Right cardiac atrium (tissue), 5 donors: ENCODE measurements around the gene HEY2. TPM values are rescaled to one million over a fixed set of nuclear protein-coding genes. Genes with fewer than 3 reads are reported as not detected.
"Not testable (repeated sequence)": the region's sequence is repeated elsewhere in the genome, so short reads cannot be mapped to it uniquely, and the experiment has no call there.

Experiments used
- ATAC-seq, 2 donors: fragments of 200-7000 bp; cut with Tn5 transposase; one replicate each; pipeline versions ENCODE4 v1.8.0 to v1.9.1; 2020; ENCODE audit warnings: moderate library complexity in 2 of 2, mild to moderate bottlenecking in 1 of 2
- DNase-seq, 3 donors: peaks; one replicate each; pipeline ENCODE4 v3.0.0-alpha.2; 2020
- H3K27ac ChIP-seq: one replicate; pipeline ENCODE4 v1.5.1; 2013; ENCODE audit warnings: mild to moderate bottlenecking, low read length, control low read depth, moderate library complexity
- H3K27me3 ChIP-seq: one replicate; pipeline ENCODE4 v1.6.1; 2013; ENCODE audit not compliant: control insufficient read depth, insufficient read depth
- H3K4me1 ChIP-seq: one replicate; pipeline ENCODE4 v1.6.1; 2013; ENCODE audit warnings: low read length; ENCODE audit not compliant: control insufficient read depth, insufficient read depth
- H3K4me3 ChIP-seq: one replicate; pipeline ENCODE4 v1.5.1; 2013; ENCODE audit warnings: low read length, control low read depth
- H3K9me3 ChIP-seq: one replicate; pipeline ENCODE4 v1.6.1; 2013; ENCODE audit warnings: low read length; ENCODE audit not compliant: control insufficient read depth
- WGBS: extraction: QIAGEN DNeasy Blood & Tissue Kit; methylation state at CpG from one replicate; pipeline ENCODE4 v1.1.7; 2013; 5-methylcytosine and 5-hydroxymethylcytosine counted together
- intact Hi-C, 4 donors: fragments of 100-400 bp; cut with DNase I; formaldehyde crosslinking; loops; one replicate each; pipeline versions ENCODE4 v1.11.0 to v1.14.0; 2022 to 2023
- polyA plus RNA-seq: library from polyadenylated mRNA; stranded (reverse); fragments of 200-250 nt; gene quantifications from one replicate; pipeline ENCODE4 v1.2.3, GENCODE V29; 2013
- total RNA-seq, 4 donors: library from RNA; stranded (reverse); fragmentation: NEBNext Ultra II Directional; extraction: Animal tissue kit (Norgen Biotek cat#: 25700); gene quantifications; one replicate each; pipeline ENCODE4 v1.2.1, GENCODE V29; 2021
- donor health status: healthy with polysubstance abuse.
- donor health status: DM: no; HTN: yes; CAD: no.
- donor health status: DM: no; HTN: no; CAD: no.
- donor health status: DM: no; HTN: yes; CAD: no; lungs with severe emphysema.
- donor health status: DM: yes; HTN: yes; CAD: no.

Gene HEY2
- total and polyA plus RNA-seq, 5 donors: 2.6 to 6.0 (median 3.1) TPM

GRCh38 chr6:125797120-125797885 is 47.9 kb downstream of the HEY2 start:
- no peak for ATAC-seq
- Histone ChIP-seq H3K27ac (no peak overlapping the region), H3K4me3 (no peak overlapping the region), H3K27me3 (no peaks in the 10 kb centered on the region), H3K4me1 (peaks cover 4% of the 10 kb centered on the region), H3K9me3 (no peaks in the 10 kb centered on the region)
- intact Hi-C loops: loop anchor here in 1 of 4 donors (10.0 kb wide), 1 partner anchor 47 kb away; no protein-coding TSS in a partner anchor
- WGBS: 92% methylated on average over 3 of the region's 3 CpGs
- no peak for DNase-seq

GRCh38 chr6:125797886-125798444 is 48.5 kb downstream of the HEY2 start:
- 68% methylated on average over 3 of the region's 3 CpGs for WGBS
- DNase-seq (no peak), ATAC-seq (no peak)
- intact Hi-C loops: loop anchor here in 1 of 4 donors (10.0 kb wide), 1 partner anchor 47 kb away; no protein-coding TSS in a partner anchor
- peaks cover 5% of the 10 kb centered on the region for H3K4me1 ChIP-seq
- no peaks in the 10 kb centered on the region for H3K27me3 ChIP-seq
- H3K27ac ChIP-seq: no peak overlapping the region
- no peaks in the 10 kb centered on the region for H3K9me3 ChIP-seq
- H3K4me3 ChIP-seq: no peak overlapping the region

DNA sequence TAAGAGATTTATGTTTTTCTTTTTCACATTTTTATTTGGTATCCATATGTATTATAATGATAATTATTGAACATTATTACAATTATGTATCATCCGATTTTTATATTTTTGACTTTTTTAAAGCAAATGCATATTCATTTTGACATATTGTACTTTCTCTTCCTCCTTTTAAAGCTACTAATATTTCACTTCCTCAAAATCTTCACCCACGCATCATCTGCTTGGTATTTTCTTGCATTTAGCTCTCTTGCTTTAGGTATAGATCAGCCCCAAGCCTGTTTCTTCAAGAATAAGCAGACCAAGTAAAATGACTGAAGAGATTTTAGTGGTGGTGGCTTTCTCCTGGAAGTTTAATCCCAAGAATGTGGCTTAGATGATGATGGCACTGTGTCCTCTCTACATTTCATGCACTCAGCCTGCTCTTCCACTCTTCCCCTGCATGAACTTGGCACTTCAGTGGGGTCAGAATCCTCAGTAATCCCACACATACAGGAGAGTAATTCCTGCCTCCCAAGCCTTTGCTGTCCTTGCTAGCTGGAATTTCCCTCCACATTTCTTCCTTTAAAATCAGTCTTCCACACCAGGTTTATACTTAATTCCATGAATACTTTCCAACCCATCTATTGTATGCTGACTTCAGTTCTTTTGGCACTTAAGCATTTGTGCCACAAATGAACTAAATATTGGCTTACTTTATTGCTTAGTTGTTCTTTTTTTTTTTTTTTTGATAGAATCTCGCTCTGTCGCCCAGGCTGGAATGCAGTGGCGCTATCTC is 49.5 kb downstream of the HEY2 start:
- peaks cover 3% of the 10 kb centered on the region for H3K4me1 ChIP-seq
- ATAC-seq (no peak), DNase-seq (no peak)
- no peak overlapping the region for H3K4me3 ChIP-seq
- intact Hi-C loops: loop anchor here in 1 of 4 donors (10.0 kb wide), 1 partner anchor 46 kb away; no protein-coding TSS in a partner anchor
- H3K27me3 ChIP-seq: no peaks in the 10 kb centered on the region
- 90% methylated on average over 5 of the region's 5 CpGs for WGBS
- no peaks in the 10 kb centered on the region for H3K9me3 ChIP-seq
- H3K27ac ChIP-seq: no peak overlapping the region

GRCh38 chr6:125802383-125802782 is 53.0 kb downstream of the HEY2 start:
- ATAC-seq: no peak

DNA sequence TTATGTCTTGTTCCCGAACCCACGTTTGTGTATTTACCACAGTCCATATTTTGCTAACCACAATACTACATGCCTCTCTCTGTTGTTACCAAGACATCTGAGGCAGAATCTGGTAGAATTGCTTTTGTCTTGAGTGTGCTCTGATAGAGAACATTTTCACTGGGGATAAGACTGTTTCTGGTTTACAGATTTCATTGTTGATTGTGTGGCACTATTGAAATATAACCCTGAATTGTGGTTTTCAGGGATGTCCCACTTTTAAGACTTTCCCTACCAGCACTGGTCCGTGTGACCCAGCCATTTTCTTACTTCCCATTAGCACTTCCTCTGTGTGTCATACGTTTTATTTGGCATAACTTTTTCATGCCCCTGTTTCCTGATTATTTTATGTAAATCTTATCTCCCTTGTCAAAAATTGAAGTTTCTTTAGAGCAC is 53.5 kb downstream of the HEY2 start:
- DNase-seq (no peak), ATAC-seq (peak; percentile 62 to 65)
- peaks cover 3% of the 10 kb centered on the region for H3K4me1 ChIP-seq
- no peak overlapping the region for H3K4me3 ChIP-seq
- WGBS: 41% methylated on average over 4 of the region's 4 CpGs
- H3K27me3 ChIP-seq: no peaks in the 10 kb centered on the region
- intact Hi-C loops: loop anchor here in 1 of 4 donors (10.0 kb wide), 1 partner anchor 152 kb away; the partner anchor contains the start of gene HINT3
- H3K27ac ChIP-seq: no peak overlapping the region
- no peaks in the 10 kb centered on the region for H3K9me3 ChIP-seq

More at GRCh38 chr6:125802383-125802782, 53.0 kb downstream of the HEY2 start:
- DNase-seq: no peak
- Histone ChIP-seq H3K4me3 (no peak overlapping the region), H3K4me1 (peaks cover 3% of the 10 kb centered on the region), H3K9me3 (no peaks in the 10 kb centered on the region), H3K27ac (no peak overlapping the region), H3K27me3 (no peaks in the 10 kb centered on the region)
- WGBS: 91% methylated on average over 2 of the region's 2 CpGs
- intact Hi-C loops: loop anchor here in 1 of 4 donors (10.0 kb wide), 1 partner anchor 152 kb away; the partner anchor contains the start of gene HINT3

GRCh38 chr6:125804264-125804663 is 54.8 kb downstream of the HEY2 start:
- Histone ChIP-seq H3K27me3 (no peaks in the 10 kb centered on the region), H3K4me1 (peaks cover 3% of the 10 kb centered on the region), H3K9me3 (no peaks in the 10 kb centered on the region), H3K4me3 (no peak overlapping the region), H3K27ac (no peak overlapping the region)
- DNase-seq (no peak), ATAC-seq (no peak)
- intact Hi-C loops: loop anchor here in 1 of 4 donors (10.0 kb wide), 1 partner anchor 151 kb away; the partner anchor contains the start of gene HINT3

DNA sequence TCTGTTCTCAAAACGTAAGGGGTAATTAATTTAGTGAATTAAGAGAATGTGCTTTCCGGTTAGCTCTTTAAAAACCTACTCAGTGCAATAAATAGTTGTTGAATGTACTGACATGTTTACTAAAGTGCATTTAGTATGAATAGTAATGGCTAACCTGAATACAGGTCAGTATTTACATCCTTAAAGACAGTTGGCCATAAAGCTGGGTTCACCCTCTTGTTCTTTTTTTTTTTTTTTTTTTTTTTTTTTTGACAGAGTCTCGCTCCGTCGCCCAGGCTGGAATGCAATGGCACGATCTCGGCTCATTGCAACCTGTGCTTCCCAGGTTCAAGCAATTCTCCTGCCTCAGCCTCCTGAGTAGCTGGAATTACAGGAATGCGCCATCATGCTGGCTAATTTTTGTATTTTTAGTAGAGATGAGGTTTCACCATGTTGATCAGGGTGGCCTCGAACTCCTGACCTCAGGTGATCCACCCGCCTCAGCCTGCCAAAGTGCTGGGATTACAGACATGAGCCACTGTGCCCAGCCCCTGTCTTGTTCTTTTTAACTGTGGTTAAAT is 55.5 kb downstream of the HEY2 start:
- not testable (repeated sequence) for ATAC-seq, H3K4me1 ChIP-seq
- WGBS: 95% methylated on average over 10 of the region's 10 CpGs

DNA sequence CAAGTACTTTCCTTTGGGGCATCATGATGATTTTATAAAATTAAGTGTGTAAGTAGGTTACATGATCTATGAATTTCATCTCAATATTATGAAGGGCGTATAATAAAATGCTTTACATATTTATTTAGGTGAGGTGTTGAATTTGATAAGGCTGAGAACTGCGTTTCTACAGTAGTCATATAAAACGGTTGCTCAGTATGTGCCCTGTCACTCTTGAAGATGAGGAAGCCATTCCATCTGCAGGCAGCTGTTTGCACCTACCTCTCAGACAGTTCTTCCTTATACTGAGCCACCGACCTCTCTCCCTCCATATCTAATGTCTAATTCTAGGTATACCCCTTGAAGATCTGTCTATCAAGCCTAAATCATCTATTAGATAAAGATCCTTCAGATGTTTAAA is 57.4 kb downstream of the HEY2 start:
- Histone ChIP-seq H3K27ac (no peak overlapping the region), H3K27me3 (no peaks in the 10 kb centered on the region), H3K9me3 (no peaks in the 10 kb centered on the region), H3K4me3 (no peak overlapping the region), H3K4me1 (peaks cover 3% of the 10 kb centered on the region)
- intact Hi-C loops: loop anchor here in 1 of 4 donors (10.0 kb wide), 1 partner anchor 148 kb away; the partner anchor contains the start of gene HINT3
- DNase-seq (no peak), ATAC-seq (no peak)
- 86% methylated on average over 4 of the region's 4 CpGs for WGBS

More for the DNA sequence above, 55.5 kb downstream of the HEY2 start:
- intact Hi-C loops: loop anchor here in 1 of 4 donors (10.0 kb wide), 1 partner anchor 150 kb away; the partner anchor contains the start of gene HINT3
- H3K4me3 ChIP-seq, H3K9me3 ChIP-seq, DNase-seq, H3K27me3 ChIP-seq, H3K27ac ChIP-seq: not testable (repeated sequence)

DNA sequence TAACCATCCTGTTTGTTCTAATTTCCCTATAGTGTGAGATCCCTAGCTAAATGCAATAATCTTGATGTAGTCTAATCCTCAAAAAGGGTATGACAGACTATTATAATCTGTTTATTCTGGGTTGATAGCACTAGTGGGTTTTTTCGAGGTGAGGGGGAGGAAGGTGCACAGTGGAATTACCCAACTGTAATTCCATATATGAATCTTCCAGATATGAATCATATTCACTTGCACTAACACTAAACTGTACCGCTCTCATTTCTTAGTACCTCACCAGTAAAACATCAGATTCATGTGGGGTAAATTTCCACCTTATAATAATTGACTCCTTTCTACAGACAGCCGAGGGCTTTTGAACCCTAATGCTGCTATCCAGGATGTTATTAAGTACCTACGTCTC is 57.9 kb downstream of the HEY2 start:
- no peak for ATAC-seq

GRCh38 chr6:125808060-125808459 is 58.6 kb downstream of the HEY2 start:
- no peak for ATAC-seq

More for the DNA sequence above, 57.9 kb downstream of the HEY2 start:
- WGBS: 91% methylated on average over 4 of the region's 4 CpGs
- H3K27ac ChIP-seq: no peak overlapping the region
- intact Hi-C loops: loop anchor here in 1 of 4 donors (10.0 kb wide), 1 partner anchor 148 kb away; the partner anchor contains the start of gene HINT3
- no peak overlapping the region for H3K4me3 ChIP-seq
- DNase-seq: no peak
- peaks cover 1% of the 10 kb centered on the region for H3K4me1 ChIP-seq
- no peaks in the 10 kb centered on the region for H3K27me3 ChIP-seq
- H3K9me3 ChIP-seq: no peaks in the 10 kb centered on the region

More at GRCh38 chr6:125808060-125808459, 58.6 kb downstream of the HEY2 start:
- H3K27ac ChIP-seq: no peak overlapping the region
- intact Hi-C loops: loop anchor here in 1 of 4 donors (10.0 kb wide), 1 partner anchor 147 kb away; the partner anchor contains the start of gene HINT3
- H3K4me1 ChIP-seq: peaks cover 4% of the 10 kb centered on the region
- no peaks in the 10 kb centered on the region for H3K9me3 ChIP-seq
- H3K27me3 ChIP-seq: no peaks in the 10 kb centered on the region
- WGBS: 70% methylated on average over 4 of the region's 4 CpGs
- H3K4me3 ChIP-seq: no peak overlapping the region
- DNase-seq: no peak
